ENCODE results near the gene IFI27L1. TPM values are rescaled to one million over a fixed set of nuclear protein-coding genes. Genes with fewer than 3 reads are reported as not detected.

The IFI27L1 gene
- total and polyA plus RNA-seq, 2 donors (not counting 1 experiment from before 2014, with no cell fraction given), result 14.4 to 20.3 TPM

DNA sequence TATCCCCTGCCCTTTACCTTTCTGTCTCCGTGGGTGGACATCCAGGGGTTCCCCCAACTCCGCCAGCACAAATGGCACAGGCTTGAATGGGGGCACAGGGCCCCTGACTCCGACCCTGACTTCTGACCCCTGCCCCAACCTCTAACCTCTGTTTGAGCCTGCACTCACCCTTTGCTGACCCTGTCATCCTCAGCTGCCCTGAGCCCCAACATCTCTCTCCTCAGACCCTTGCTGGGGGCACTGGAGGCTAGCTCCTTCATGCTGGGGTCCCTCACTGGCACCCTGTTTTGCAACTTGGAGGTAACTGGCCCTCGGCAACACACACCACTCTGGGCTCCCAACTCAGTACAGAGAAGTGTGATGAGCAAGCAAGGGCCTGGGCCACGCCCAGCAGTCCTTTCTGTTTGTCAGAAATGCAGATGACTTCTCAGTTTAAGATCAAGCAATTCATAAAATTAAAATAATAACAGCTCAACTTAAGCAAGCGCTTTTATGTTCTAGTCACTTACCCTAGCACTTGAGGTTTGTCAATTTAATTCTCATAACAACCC is 31.5 kb downstream of the IFI27L1 start:
- Histone ChIP-seq H3K4me2 (ENCODE audit: extremely low read depth, insufficient read depth, low read length) (no peak overlapping the region), H3K36me3 (ENCODE audit: control insufficient read depth, insufficient read depth, low read length) (no peaks in the 10 kb centered on the region), H3K79me2 (ENCODE audit: control insufficient read depth, insufficient read depth, low read length) (no peaks in the 10 kb centered on the region), H2AFZ (ENCODE audit: low read length) (no peak overlapping the region), H3K4me3 (replicated peaks in 1 of 4; ENCODE audit: control extremely low read depth in 1 of 4, insufficient read depth in 1 of 4, low read depth in 3 of 4, low read length in 4 of 4) (no peak overlapping the region), H3K4me1 (ENCODE audit: control insufficient read depth, extremely low read depth, insufficient read depth, low read length) (no peaks in the 10 kb centered on the region), H3K9ac (ENCODE audit: insufficient read depth, low read length) (no peak overlapping the region), H3K27ac (ENCODE audit: insufficient read depth, low read length) (no peak overlapping the region), H3K9me3 (ENCODE audit: control insufficient read depth, insufficient read depth, low read depth, low read length) (no peaks in the 10 kb centered on the region), H4K20me1 (ENCODE audit: control insufficient read depth, extremely low read depth, insufficient read depth, low read length) (no peaks in the 10 kb centered on the region), H3K27me3 (ENCODE audit: control insufficient read depth, insufficient read depth, low read length) (peaks cover 3% of the 10 kb centered on the region)
- TF ChIP-seq, protein P1, sequence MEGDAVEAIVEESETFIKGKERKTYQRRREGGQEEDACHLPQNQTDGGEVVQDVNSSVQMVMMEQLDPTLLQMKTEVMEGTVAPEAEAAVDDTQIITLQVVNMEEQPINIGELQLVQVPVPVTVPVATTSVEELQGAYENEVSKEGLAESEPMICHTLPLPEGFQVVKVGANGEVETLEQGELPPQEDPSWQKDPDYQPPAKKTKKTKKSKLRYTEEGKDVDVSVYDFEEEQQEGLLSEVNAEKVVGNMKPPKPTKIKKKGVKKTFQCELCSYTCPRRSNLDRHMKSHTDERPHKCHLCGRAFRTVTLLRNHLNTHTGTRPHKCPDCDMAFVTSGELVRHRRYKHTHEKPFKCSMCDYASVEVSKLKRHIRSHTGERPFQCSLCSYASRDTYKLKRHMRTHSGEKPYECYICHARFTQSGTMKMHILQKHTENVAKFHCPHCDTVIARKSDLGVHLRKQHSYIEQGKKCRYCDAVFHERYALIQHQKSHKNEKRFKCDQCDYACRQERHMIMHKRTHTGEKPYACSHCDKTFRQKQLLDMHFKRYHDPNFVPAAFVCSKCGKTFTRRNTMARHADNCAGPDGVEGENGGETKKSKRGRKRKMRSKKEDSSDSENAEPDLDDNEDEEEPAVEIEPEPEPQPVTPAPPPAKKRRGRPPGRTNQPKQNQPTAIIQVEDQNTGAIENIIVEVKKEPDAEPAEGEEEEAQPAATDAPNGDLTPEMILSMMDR (conservative IDR thresholded peaks at IDR 0.05 in 1 of 2, IDR thresholded peaks at IDR 0.05 in 1 of 2; ENCODE audit: low read depth in 1 of 2, low read length in 2 of 2), result no peak
- no peak for TF ChIP-seq EZH2 (IDR thresholded peaks at IDR 0.05; ENCODE audit: low read length, missing control alignments)
- no peak for DNase-seq (ENCODE audit: low read depth in 2 of 2)

- Histone ChIP-seq H3K4me3 (replicated peaks in 1 of 4; ENCODE audit: control extremely low read depth in 1 of 4, insufficient read depth in 1 of 4, low read depth in 3 of 4, low read length in 4 of 4) (no peak overlapping the region), H3K9ac (ENCODE audit: insufficient read depth, low read length) (no peak overlapping the region), H3K9me3 (ENCODE audit: control insufficient read depth, insufficient read depth, low read depth, low read length) (no peaks in the 10 kb centered on the region), H3K4me1 (ENCODE audit: control insufficient read depth, extremely low read depth, insufficient read depth, low read length) (no peaks in the 10 kb centered on the region), H3K36me3 (ENCODE audit: control insufficient read depth, insufficient read depth, low read length) (no peaks in the 10 kb centered on the region), H4K20me1 (ENCODE audit: control insufficient read depth, extremely low read depth, insufficient read depth, low read length) (no peaks in the 10 kb centered on the region), H3K27me3 (ENCODE audit: control insufficient read depth, insufficient read depth, low read length) (peaks cover 3% of the 10 kb centered on the region), H3K79me2 (ENCODE audit: control insufficient read depth, insufficient read depth, low read length) (no peaks in the 10 kb centered on the region), H2AFZ (ENCODE audit: low read length) (no peak overlapping the region), H3K4me2 (ENCODE audit: extremely low read depth, insufficient read depth, low read length) (no peak overlapping the region), H3K27ac (ENCODE audit: insufficient read depth, low read length) (no peak overlapping the region)
- TF ChIP-seq, protein P1 (conservative IDR thresholded peaks at IDR 0.05 in 1 of 2, IDR thresholded peaks at IDR 0.05 in 1 of 2; ENCODE audit: low read depth in 1 of 2, low read length in 2 of 2), result no peak
- no peak for TF ChIP-seq EZH2 (IDR thresholded peaks at IDR 0.05; ENCODE audit: low read length, missing control alignments)
- DNase-seq (ENCODE audit: low read depth in 2 of 2), result no peak
Observed at GRCh38 chr14:94113073-94113472, 32.0 kb downstream of the IFI27L1 start.

- no peaks in the 10 kb centered on the region for H4K20me1 ChIP-seq (ENCODE audit: control insufficient read depth, extremely low read depth, insufficient read depth, low read length)
- H3K79me2 ChIP-seq (ENCODE audit: control insufficient read depth, insufficient read depth, low read length), result no peaks in the 10 kb centered on the region
- no peak overlapping the region for H2AFZ ChIP-seq (ENCODE audit: low read length)
- no peak overlapping the region for H3K9ac ChIP-seq (ENCODE audit: insufficient read depth, low read length)
- no peak for TF ChIP-seq EZH2 (IDR thresholded peaks at IDR 0.05; ENCODE audit: low read length, missing control alignments)
- TF ChIP-seq, protein P1 (conservative IDR thresholded peaks at IDR 0.05 in 1 of 2, IDR thresholded peaks at IDR 0.05 in 1 of 2; ENCODE audit: low read depth in 1 of 2, low read length in 2 of 2), result no peak
- no peak overlapping the region for H3K4me3 ChIP-seq (replicated peaks in 1 of 4; ENCODE audit: control extremely low read depth in 1 of 4, insufficient read depth in 1 of 4, low read depth in 3 of 4, low read length in 4 of 4)
- no peak overlapping the region for H3K27ac ChIP-seq (ENCODE audit: insufficient read depth, low read length)
- peak in 1 of 2 donors; percentile 66 for DNase-seq (ENCODE audit: low read depth in 2 of 2)
- no peak overlapping the region for H3K4me2 ChIP-seq (ENCODE audit: extremely low read depth, insufficient read depth, low read length)
- no peaks in the 10 kb centered on the region for H3K9me3 ChIP-seq (ENCODE audit: control insufficient read depth, insufficient read depth, low read depth, low read length)
- peaks cover 3% of the 10 kb centered on the region for H3K27me3 ChIP-seq (ENCODE audit: control insufficient read depth, insufficient read depth, low read length)
- H3K4me1 ChIP-seq (ENCODE audit: control insufficient read depth, extremely low read depth, insufficient read depth, low read length), result no peaks in the 10 kb centered on the region
- no peaks in the 10 kb centered on the region for H3K36me3 ChIP-seq (ENCODE audit: control insufficient read depth, insufficient read depth, low read length)
Observed at GRCh38 chr14:94113490-94113889, 32.4 kb downstream of the IFI27L1 start.

Measured in fibroblast of lung (primary cell).